ENCODE results near the gene CDC6. TPM values are rescaled to one million over a fixed set of nuclear protein-coding genes. Genes with fewer than 3 reads are reported as not detected.

Gene CDC6
- total RNA-seq, 4 donors from 2014 or later: 0.27 to 0.75 (median 0.66) TPM; not detected in 1

DNA sequence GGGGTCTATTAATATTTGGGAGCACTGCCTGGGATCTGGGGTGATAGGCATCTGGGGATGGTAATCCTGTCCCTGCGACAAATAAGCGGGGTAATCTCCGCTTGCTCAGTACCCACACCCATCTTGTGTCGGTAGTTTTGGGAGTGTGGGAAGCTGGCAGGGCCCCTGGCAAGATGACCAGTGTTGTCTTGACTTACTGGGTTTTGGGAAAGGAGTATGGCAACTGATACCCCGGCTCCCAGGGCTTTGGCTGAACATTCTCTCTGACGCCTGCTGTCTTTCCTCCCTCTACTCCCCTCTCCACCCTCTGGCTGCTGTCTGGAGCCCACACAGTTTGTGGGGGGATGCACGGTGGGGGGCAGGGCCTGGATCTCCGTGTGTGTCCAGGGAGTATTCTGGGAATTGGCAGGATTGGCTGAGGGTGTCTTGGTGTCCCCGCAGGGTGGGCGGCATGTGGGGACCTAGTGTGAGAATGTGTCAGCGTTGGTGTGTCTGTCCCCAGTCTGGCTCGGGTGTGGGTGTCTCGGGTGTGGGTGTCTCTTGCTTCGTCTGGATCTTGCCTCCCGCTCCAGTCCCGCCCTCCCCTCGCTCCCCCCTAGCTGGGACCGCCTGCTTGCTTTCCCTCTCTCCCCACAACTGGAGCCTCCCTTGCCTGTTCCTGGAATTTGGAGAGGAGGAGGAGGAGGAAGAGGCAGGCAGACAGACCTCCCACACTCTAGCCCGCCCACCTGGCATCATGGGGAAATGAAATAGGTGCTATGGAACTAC is 33.3 kb downstream of the CDC6 start:
- intact Hi-C loops (cut with DNase I; ENCODE audit: low total_unique reads) (loop anchor here (1.0 kb wide), 1 partner anchor 20 kb away; no protein-coding TSS in a partner anchor), in situ Hi-C loops (cut with MboI; ENCODE audit: low sequenced_read_pairs in 4 of 4) (no loop called here)
- peak overlapping the region; percentile 95 to 100 (median 98) for H3K27ac ChIP-seq
- peak; percentile 75 to 78 for TF ChIP-seq POLR2A (IDR thresholded peaks at IDR 0.05)
- TF ChIP-seq, protein P1, sequence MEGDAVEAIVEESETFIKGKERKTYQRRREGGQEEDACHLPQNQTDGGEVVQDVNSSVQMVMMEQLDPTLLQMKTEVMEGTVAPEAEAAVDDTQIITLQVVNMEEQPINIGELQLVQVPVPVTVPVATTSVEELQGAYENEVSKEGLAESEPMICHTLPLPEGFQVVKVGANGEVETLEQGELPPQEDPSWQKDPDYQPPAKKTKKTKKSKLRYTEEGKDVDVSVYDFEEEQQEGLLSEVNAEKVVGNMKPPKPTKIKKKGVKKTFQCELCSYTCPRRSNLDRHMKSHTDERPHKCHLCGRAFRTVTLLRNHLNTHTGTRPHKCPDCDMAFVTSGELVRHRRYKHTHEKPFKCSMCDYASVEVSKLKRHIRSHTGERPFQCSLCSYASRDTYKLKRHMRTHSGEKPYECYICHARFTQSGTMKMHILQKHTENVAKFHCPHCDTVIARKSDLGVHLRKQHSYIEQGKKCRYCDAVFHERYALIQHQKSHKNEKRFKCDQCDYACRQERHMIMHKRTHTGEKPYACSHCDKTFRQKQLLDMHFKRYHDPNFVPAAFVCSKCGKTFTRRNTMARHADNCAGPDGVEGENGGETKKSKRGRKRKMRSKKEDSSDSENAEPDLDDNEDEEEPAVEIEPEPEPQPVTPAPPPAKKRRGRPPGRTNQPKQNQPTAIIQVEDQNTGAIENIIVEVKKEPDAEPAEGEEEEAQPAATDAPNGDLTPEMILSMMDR (IDR thresholded peaks at IDR 0.05 in 4 of 5, conservative IDR thresholded peaks at IDR 0.05 in 1 of 5): no peak
- H3K27me3 ChIP-seq: no peaks in the 10 kb centered on the region
- no peaks in the 10 kb centered on the region for H3K36me3 ChIP-seq
- peak overlapping the region; percentile 82 to 100 (median 90) for H3K4me3 ChIP-seq
- DNase-seq (peak; percentile 59 to 95), ATAC-seq (peak; percentile 20 to 40)
- peaks cover 79 to 89% of the 10 kb centered on the region in 2 donors for H3K4me1 ChIP-seq
- H3K9me3 ChIP-seq: no peaks in the 10 kb centered on the region

DNA sequence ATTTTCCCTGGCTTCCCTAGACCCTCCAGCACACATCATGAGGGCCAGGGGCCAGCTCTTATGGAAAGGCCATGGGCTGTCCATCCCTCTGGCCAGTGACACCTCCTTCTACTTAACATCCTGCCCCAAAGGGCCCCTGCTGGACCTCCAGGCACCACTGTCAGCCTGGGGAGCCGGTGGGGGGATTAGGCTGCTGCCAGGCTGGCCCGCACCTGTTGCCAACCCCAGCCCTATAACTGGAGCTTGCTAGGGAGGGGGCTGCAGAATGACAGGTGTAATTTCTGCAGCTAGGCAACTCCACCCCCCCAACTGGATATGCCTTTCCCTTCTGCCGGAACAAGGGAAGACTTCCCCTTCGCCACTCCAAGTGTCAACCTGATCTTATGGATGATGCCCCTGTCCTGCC is 33.8 kb downstream of the CDC6 start:
- peak overlapping the region; percentile 82 to 100 (median 90) for H3K4me3 ChIP-seq

DNA sequence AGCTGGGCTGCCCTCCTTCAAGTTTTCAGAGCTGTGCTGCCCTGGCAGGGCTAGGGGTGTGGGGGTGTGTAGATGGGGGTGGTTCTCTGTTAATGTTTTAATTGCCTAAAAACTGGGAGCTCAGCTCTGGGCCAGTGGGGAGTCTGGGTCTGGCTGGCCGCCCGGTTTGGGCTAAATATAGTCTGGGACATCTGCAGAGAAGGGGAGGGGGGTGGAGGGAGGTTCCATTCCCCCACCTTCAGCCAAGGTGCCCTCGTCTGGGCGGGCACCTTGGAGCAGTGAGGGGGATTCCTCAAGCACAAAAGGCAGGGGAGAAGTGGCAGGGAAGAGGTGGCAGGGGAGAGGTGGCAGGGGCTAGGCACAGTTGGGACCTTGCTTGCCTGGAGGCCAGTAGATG is 34.3 kb downstream of the CDC6 start:
- Histone ChIP-seq H3K4me1 (peaks cover 80 to 89% of the 10 kb centered on the region in 2 donors), H3K9me3 (no peaks in the 10 kb centered on the region), H3K36me3 (no peaks in the 10 kb centered on the region), H3K4me3 (peak overlapping the region; percentile 82 to 100 (median 90)), H3K27ac (peak overlapping the region; percentile 95 to 100 (median 98)), H3K27me3 (no peaks in the 10 kb centered on the region)
- DNase-seq: peak; percentile 60 to 83
- TF ChIP-seq, protein P1 (IDR thresholded peaks at IDR 0.05 in 4 of 5, conservative IDR thresholded peaks at IDR 0.05 in 1 of 5): no peak
- peak; percentile 25 to 36 for TF ChIP-seq POLR2A (IDR thresholded peaks at IDR 0.05)
- intact Hi-C loops (cut with DNase I; ENCODE audit: low total_unique reads) (loop anchor here (1.0 kb wide), 1 partner anchor 19 kb away; no protein-coding TSS in a partner anchor), in situ Hi-C loops (cut with MboI; ENCODE audit: low sequenced_read_pairs in 4 of 4) (no loop called here)
- ATAC-seq: peak in 1 of 2 donors; percentile 18

More for the DNA sequence above, 33.8 kb downstream of the CDC6 start:
- in situ Hi-C loops (cut with MboI; ENCODE audit: low sequenced_read_pairs in 4 of 4): no loop called here
- peaks cover 79 to 89% of the 10 kb centered on the region in 2 donors for H3K4me1 ChIP-seq
- no peaks in the 10 kb centered on the region for H3K27me3 ChIP-seq
- no peaks in the 10 kb centered on the region for H3K36me3 ChIP-seq
- intact Hi-C loops (cut with DNase I; ENCODE audit: low total_unique reads): loop anchor here (1.0 kb wide), 1 partner anchor 20 kb away; no protein-coding TSS in a partner anchor
- ATAC-seq (peak in 1 of 2 donors; percentile 1), DNase-seq (no peak)
- no peaks in the 10 kb centered on the region for H3K9me3 ChIP-seq
- peak overlapping the region; percentile 95 to 100 (median 98) for H3K27ac ChIP-seq
- TF ChIP-seq POLR2A (IDR thresholded peaks at IDR 0.05): no peak
- TF ChIP-seq, protein P1 (IDR thresholded peaks at IDR 0.05 in 4 of 5, conservative IDR thresholded peaks at IDR 0.05 in 1 of 5): no peak

DNA sequence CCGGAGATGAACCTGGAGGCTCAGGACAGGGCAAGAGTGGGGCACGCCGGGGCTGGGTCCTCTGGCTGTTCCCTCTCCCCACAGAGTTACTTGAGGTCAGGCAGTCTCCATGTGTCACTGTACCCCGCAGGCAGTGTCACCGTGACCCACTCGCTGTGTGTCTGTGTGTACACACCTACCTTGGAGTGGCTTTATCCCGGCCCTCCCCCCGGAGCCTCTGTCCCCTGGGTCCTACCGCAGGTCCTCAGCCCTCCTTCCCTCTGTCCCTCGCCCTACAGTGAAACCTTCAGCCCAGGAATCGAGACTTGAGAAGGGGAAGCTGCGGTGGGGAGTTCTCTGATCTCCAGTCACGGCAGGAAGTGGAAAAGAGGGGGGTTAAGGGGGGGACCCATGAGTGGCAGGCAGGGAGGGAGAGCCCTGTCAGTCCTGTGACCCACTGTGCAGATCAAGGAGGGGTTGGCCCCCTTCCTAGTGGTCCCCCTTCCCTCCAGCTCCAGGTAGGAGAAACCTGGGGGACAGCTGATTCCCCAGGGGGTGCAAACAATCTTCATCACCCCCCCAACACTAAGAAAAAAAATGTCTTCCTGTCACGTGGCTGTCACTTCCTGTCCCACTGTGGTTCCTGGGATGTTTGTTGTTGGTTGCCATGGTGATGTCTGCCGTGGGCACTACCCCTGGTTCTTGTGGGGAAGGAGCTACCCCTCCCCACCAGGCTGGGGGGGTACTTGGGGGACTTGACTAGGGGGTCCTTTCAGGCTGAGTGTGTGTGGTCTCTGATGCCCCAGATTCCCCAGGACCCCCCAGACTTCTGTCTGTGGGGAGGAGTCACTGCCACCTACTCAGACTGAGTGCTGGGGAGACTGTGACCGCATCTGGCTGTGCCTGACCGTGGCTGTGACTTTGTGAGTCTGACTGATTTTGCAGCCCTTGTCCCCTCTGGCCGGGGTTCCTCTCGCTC is 35.0 kb downstream of the CDC6 start:
- no peaks in the 10 kb centered on the region for H3K36me3 ChIP-seq
- ATAC-seq (no peak), DNase-seq (peak in 1 of 2 donors; percentile 71)
- H3K27ac ChIP-seq: peak overlapping the region; percentile 95 to 100 (median 98)
- peak overlapping the region; percentile 82 to 100 (median 90) for H3K4me3 ChIP-seq
- H3K27me3 ChIP-seq: no peaks in the 10 kb centered on the region
- peaks cover 80 to 89% of the 10 kb centered on the region in 2 donors for H3K4me1 ChIP-seq
- H3K9me3 ChIP-seq: no peaks in the 10 kb centered on the region
- intact Hi-C loops (cut with DNase I; ENCODE audit: low total_unique reads) (no loop called here), in situ Hi-C loops (cut with MboI; ENCODE audit: low sequenced_read_pairs in 4 of 4) (no loop called here)
- TF ChIP-seq, protein P1 (IDR thresholded peaks at IDR 0.05 in 4 of 5, conservative IDR thresholded peaks at IDR 0.05 in 1 of 5): no peak
- peak in 1 of 2 donors; percentile 19 for TF ChIP-seq POLR2A (IDR thresholded peaks at IDR 0.05)

All from gastrocnemius medialis (tissue), 4 donors.